Measurements from ENCODE around the gene KRT35. TPM values are rescaled to one million over a fixed set of nuclear protein-coding genes. Genes with fewer than 3 reads are reported as not detected.

Gene KRT35
- total RNA-seq, 2 experiments from 2014 or later, result not detected

DNA sequence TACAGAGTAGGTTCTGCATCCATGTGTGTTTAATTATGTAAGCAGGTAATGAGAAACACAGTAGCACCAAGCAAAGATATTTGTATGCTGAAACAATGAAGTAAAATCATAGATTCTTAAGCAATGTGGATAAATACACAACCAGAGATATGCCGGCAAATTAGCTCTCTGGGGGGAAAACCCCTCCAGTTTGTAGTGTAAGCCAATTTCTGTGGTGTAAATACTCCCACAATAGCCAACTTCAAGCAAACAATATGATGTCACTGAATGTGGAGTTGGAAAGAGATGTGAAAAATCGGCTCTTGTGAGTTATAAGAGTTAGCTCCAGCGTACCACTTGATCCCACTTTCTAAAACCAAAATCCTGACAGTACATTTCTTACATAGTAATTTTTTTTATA lies 36.3 kb downstream of the KRT35 start:
- no peak overlapping the region for H3K27ac Mint-ChIP-seq
- POLR2A ChIA-PET, result no interaction called here
- CTCF ChIA-PET, result no interaction called here
- no peaks in the 10 kb centered on the region for H3K36me3 ChIP-seq (ENCODE audit: insufficient read depth, low read length)
- H3K4me1 Mint-ChIP-seq (ENCODE audit: low read depth), result no peaks in the 10 kb centered on the region
- H3K9me3 Mint-ChIP-seq, result no peaks in the 10 kb centered on the region
- peaks cover 0 to 2% of the 10 kb centered on the region in 2 experiments for H3K27me3 ChIP-seq (ENCODE audit: control insufficient read depth in 1 of 2, insufficient read depth in 2 of 2, low read length in 2 of 2)
- H3K9me3 ChIP-seq (ENCODE audit: control insufficient read depth in 1 of 2, insufficient read depth in 1 of 2, low read length in 2 of 2), result peaks cover 0 to 5% of the 10 kb centered on the region in 2 experiments
- H3K4me3 ChIP-seq (ENCODE audit: low read length), result no peak overlapping the region
- H3K4me3 Mint-ChIP-seq, result no peak overlapping the region
- H3K36me3 Mint-ChIP-seq (ENCODE audit: low read depth), result no peaks in the 10 kb centered on the region
- no peaks in the 10 kb centered on the region for H3K4me1 ChIP-seq (ENCODE audit: insufficient read depth, low read length)
- no peak for ATAC-seq (ENCODE audit: poor library complexity)
- no peak overlapping the region for H3K27ac ChIP-seq (ENCODE audit: low read depth in 1 of 2, low read length in 2 of 2)
- TF ChIP-seq, protein P1, sequence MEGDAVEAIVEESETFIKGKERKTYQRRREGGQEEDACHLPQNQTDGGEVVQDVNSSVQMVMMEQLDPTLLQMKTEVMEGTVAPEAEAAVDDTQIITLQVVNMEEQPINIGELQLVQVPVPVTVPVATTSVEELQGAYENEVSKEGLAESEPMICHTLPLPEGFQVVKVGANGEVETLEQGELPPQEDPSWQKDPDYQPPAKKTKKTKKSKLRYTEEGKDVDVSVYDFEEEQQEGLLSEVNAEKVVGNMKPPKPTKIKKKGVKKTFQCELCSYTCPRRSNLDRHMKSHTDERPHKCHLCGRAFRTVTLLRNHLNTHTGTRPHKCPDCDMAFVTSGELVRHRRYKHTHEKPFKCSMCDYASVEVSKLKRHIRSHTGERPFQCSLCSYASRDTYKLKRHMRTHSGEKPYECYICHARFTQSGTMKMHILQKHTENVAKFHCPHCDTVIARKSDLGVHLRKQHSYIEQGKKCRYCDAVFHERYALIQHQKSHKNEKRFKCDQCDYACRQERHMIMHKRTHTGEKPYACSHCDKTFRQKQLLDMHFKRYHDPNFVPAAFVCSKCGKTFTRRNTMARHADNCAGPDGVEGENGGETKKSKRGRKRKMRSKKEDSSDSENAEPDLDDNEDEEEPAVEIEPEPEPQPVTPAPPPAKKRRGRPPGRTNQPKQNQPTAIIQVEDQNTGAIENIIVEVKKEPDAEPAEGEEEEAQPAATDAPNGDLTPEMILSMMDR (IDR thresholded peaks at IDR 0.05), result no peak
- intact Hi-C loops (cut with DNase I, micrococcal nuclease), result no loop called here
- no peak for DNase-seq
- peaks cover 9% of the 10 kb centered on the region for H3K27me3 Mint-ChIP-seq

DNA sequence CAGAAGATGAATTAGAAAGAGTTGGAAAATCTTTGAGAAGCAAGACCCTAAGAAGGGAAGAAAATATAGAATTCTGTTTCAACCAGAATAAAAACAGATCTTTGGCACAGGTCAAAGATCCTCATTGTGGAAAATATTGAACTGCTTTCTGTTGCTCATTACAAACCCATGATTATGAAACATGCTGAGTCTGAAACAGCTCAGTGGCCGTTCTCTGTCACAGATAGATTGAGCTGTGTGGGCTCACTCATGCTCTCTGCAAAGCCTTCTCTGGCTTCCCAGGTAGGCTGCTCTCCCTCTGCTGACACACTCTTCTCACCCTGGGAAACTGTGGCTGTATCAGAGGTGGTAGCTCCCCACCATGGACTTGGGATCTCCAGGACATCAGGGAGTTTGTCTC lies 36.8 kb downstream of the KRT35 start:
- Histone ChIP-seq H3K27me3 (ENCODE audit: control insufficient read depth in 1 of 2, insufficient read depth in 2 of 2, low read length in 2 of 2) (peaks cover 0 to 2% of the 10 kb centered on the region in 2 experiments), H3K9me3 (ENCODE audit: control insufficient read depth in 1 of 2, insufficient read depth in 1 of 2, low read length in 2 of 2) (peaks cover 0 to 5% of the 10 kb centered on the region in 2 experiments), H3K4me1 (ENCODE audit: insufficient read depth, low read length) (no peaks in the 10 kb centered on the region), H3K36me3 (ENCODE audit: insufficient read depth, low read length) (no peaks in the 10 kb centered on the region), H3K4me3 (ENCODE audit: low read length) (no peak overlapping the region), H3K27ac (ENCODE audit: low read depth in 1 of 2, low read length in 2 of 2) (no peak overlapping the region)
- no peaks in the 10 kb centered on the region for H3K36me3 Mint-ChIP-seq (ENCODE audit: low read depth)
- no peak overlapping the region for H3K27ac Mint-ChIP-seq
- no peak overlapping the region for H3K4me3 Mint-ChIP-seq
- CTCF ChIA-PET, result interaction anchor here (1.5 kb wide), 1 partner anchor 24 kb away, joined by 3 read pairs; no protein-coding TSS in a partner anchor
- intact Hi-C loops (cut with DNase I, micrococcal nuclease), result no loop called here
- peaks cover 9% of the 10 kb centered on the region for H3K27me3 Mint-ChIP-seq
- no peaks in the 10 kb centered on the region for H3K9me3 Mint-ChIP-seq
- DNase-seq (no peak), ATAC-seq (ENCODE audit: poor library complexity) (no peak)
- TF ChIP-seq, protein P1 (IDR thresholded peaks at IDR 0.05), result no peak
- no peaks in the 10 kb centered on the region for H3K4me1 Mint-ChIP-seq (ENCODE audit: low read depth)
- POLR2A ChIA-PET, result no interaction called here

DNA sequence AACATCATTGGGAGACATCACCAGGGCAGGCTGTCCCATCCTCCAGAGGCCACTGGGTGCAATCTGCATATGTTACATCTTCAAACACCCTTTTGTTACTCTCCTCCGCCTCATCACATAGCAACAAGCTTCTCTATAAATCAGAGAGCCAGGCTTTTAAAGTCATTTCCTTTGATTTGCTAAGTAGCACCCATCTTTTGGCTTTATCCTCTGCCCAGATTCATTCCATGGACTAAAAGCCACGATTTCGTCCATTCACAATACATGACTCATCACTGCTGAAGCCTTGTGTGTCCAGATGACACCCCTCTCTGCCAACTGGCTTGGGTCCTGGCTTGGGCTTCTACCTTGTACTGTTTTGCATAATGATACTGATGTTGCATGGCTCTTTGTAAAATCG lies 38.2 kb downstream of the KRT35 start:
- POLR2A ChIA-PET, result no interaction called here

More for the DNA sequence above, 38.2 kb downstream of the KRT35 start:
- Mint-ChIP-seq H3K27me3 (peaks cover 9% of the 10 kb centered on the region), H3K27ac (no peak overlapping the region), H3K9me3 (no peaks in the 10 kb centered on the region), H3K36me3 (ENCODE audit: low read depth) (no peaks in the 10 kb centered on the region), H3K4me3 (no peak overlapping the region), H3K4me1 (ENCODE audit: low read depth) (no peaks in the 10 kb centered on the region)
- TF ChIP-seq, protein P1 (IDR thresholded peaks at IDR 0.05), result no peak
- Histone ChIP-seq H3K4me1 (ENCODE audit: insufficient read depth, low read length) (no peaks in the 10 kb centered on the region), H3K4me3 (ENCODE audit: low read length) (no peak overlapping the region), H3K9me3 (ENCODE audit: control insufficient read depth in 1 of 2, insufficient read depth in 1 of 2, low read length in 2 of 2) (peaks cover 0 to 5% of the 10 kb centered on the region in 2 experiments), H3K27me3 (ENCODE audit: control insufficient read depth in 1 of 2, insufficient read depth in 2 of 2, low read length in 2 of 2) (peaks cover 0 to 2% of the 10 kb centered on the region in 2 experiments), H3K27ac (ENCODE audit: low read depth in 1 of 2, low read length in 2 of 2) (no peak overlapping the region), H3K36me3 (ENCODE audit: insufficient read depth, low read length) (no peaks in the 10 kb centered on the region)
- CTCF ChIA-PET, result interaction anchor here (1.5 kb wide), 1 partner anchor 23 kb away, joined by 3 read pairs; no protein-coding TSS in a partner anchor
- intact Hi-C loops (cut with DNase I, micrococcal nuclease), result no loop called here
- ATAC-seq (ENCODE audit: poor library complexity) (no peak), DNase-seq (no peak)

Data from CD4-positive, alpha-beta T cell (primary cell).